Stimulated activated CD8-positive, alpha-beta memory T cell treated with anti-CD3 and anti-CD28 coated beads, Interleukin-7, amount 100 ng/mL, for 4 hours (primary cell): ENCODE results near the gene ZBED5.
"Not testable (repeated sequence)": the region's sequence is repeated elsewhere in the genome, so short reads cannot be mapped to it uniquely, and the experiment has no call there.

Experiments used
- DNase-seq, 2 donors: peaks; one replicate each; pipeline ENCODE4 v3.0.0-alpha.2; 2020; ENCODE audit warnings: low read depth in 2 of 2

The ZBED5 gene

DNA sequence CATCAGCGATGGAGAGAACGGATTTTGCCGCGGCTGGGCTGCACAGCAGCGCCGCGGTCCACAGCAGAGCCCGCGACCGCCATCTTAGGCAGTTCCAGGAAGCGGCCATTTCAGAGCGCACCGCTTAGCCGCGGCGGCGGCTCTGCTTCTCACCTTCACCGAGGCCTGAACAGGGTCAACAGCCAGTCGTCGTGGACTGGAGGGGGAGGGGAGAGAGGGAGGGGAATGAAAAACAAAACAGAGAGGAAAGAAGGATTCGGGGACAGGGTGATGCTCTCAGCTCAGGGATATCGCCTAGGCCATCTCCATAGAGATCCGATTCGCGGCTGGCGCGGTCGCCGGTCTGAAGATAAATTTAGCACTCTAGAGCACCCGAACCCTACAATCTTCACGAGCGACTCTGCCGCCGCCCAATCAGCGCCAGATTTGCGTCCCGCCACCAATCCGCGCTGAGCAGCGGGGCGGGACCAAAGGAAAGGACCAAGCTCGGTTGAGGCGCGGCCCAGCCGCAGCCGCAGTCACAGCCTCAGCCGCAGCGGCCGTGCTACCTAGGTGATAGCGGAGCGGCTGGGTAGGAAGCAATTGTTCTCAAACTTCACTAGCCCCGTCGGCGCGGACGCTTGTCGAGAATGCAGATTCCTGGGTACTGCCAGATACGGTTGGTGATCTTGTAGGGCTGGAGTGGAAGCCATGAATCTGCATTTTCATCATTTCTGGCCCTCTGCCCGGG, at the start of gene ZBED5:
Gene ZBED5 (minus strand): TSS at position 345 of the 730 bp plus-strand sequence. CDS start 3,108 bp downstream, outside the sequence.
- peak; percentile 88 to 95 for DNase-seq

DNA sequence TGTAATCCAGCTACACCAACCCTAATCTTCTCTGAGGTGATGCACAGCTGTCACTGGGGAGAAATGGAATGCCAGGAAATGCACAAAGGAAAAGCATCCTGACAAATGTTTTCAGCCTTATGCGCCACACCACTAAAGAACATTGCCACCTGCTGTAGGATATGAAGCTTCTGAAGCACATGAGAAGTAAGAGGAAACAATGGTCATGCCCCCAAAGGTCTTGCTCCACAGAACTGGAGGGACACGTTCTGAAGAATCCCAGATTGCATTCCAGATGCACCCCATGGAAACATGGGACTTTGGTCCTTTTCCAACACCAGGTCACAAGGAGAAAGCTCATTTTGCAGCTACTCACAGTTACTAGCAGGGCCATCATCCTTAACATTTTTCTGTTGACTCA, 48.7 kb upstream of the ZBED5 start:
- no peak for DNase-seq

GRCh38 chr11:10902301-10903063, 44.6 kb upstream of the ZBED5 start:
- DNase-seq, result no peak

DNA sequence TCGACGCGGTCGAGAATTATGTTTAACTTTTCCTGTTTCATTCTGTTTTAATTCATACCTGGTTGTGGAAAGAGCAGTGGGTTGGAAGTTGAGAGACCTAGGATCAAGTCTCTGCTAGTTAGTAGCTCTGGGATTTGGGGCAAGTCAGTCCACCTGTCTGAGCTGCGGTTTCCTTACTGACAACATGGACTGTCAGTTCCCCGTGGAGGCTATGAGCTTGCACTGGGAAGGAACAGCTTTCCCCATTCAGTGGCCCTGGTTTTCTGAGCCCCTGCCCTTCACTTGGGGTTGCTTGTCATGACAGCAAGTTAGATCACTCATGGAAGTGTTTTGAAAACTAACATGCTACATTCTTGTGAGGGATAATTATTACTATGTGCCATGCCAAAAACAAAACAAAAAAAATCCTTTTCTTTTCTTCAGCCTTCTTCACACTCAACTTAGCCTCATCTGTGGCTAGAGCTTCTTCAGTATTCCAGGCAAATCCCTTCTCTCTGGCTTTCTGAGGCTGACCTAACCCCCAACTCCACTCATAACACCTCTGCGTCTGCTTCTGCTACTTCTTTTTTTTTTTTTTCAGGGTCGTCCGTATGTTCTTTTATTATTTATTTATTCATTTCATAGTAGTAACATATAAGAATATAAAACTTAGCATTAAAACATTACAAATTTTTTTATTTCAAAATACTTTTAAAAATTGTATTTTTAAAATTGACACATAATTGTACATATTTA, 43.0 kb upstream of the ZBED5 start:
- DNase-seq, result no peak

DNA sequence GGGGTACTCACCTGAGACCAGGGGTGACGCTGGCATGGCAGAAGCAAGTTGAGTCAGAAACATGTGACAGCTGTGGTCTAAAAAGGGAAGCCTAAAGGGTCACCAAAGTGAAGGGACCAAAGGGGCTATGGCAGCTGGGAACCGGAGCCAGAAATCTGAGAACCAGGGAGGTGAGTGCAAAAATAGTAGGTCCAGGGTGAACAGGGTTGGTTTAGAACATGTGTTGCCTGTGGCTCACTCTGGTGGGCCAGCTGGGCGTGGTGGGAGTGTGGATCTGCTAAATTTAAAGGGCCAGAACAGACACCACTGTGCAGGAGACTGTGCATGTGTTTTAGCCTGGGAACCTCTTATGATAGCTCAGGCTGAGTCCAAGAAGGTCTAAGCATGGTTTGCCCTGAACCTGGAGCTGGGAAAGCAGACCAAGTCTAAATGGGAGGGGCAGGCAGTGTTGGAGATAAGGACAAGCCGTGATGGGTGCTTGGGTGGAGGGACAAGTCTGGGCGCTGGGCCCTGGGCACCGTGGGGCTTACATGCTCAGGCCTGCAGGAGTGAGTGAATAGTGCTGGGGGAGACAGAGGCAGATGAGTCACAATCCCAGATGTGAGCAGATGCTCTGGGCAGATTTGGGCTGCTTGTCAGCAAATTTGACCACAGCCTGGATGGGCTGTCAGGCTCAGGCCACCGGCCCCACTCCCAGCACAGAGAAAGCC, 41.4 kb upstream of the ZBED5 start:
- DNase-seq, result no peak

DNA sequence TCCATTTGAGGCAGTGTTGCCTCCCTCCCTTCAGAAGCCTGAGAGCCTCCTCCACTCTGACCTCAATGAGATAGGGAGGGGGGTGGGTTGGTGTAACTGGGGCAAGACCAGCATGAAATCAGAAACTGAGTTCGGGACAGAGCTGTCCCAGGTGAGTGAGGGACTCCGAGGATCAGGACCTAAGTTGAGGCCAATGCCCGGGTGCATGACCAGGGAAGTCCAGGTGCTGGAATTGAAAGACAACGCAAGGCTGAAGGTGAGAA, 40.8 kb upstream of the ZBED5 start:
- no peak for DNase-seq

DNA sequence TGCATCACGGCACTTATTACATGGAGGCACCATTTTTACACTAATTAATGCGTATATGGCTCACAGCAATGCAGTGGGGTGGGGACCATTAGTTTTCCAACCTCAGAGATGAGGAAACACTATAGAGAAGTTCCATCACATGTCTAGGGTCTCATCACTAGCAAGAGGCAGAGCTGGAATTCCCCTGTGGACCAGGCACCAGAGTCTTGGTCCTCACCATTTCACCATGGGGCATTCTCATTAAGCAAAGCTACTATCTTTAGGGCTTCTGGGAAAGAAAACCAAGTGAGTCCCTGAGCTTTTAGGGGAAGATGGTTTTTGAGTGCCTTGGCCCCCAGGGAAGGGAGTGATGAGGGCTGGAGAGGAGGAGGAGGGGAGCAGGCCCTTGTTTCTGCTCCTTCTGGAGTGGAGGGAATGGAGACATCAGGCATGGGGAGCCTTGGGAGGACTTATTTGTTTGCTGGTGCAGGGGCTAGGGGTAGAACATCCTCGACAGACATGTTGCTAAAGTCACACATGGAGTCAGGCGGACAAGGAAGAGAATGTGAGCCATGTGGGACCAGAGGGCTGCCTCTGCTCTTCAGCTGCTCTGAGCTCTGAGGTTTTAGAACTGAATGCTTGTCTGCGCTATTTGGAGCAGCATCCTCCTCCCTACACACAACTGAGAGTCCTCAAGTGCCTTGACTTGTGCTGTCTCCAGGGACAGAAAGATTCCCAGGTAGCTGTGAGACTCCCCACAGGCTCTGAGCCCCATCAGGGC, 40.3 kb upstream of the ZBED5 start:
- no peak for DNase-seq

DNA sequence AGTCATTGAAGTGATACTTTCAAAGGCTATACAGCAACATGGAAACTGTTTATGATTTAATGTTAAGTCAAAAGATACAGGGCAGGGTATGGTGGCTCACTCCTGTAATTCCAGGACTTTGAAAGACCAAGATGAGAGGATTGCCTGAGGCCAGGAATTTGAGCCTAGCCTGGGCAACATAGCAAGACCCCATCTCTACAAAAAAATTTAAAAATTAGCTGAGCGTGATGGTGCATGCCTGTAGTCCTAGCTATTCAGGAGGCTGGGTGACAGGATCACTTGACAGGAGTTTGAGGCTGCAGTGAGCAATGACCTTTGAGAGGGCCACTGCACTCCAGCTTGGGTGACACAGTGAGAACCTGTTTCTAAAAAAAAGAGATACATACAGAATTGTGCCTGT, 39.3 kb upstream of the ZBED5 start:
- DNase-seq, result no peak

DNA sequence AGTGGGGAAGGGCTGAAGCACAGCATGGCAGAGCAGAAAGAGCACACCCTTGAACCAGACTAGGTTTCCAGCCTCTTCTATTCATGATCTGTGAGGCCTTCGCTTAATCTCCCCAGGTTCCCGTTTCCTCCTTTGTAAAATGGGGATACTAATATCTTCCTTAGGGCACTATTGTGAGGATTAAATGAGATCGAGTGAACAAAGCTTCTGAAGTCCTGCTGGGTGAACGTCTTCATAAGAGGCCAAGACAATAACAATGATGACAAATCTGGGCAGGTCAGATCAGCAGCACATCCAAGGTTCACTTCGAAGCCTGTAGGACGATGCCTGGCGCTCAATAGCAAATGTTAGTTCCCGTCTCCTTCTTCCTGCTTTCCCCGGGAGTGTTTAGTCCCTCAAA, 38.6 kb upstream of the ZBED5 start:
- no peak for DNase-seq

DNA sequence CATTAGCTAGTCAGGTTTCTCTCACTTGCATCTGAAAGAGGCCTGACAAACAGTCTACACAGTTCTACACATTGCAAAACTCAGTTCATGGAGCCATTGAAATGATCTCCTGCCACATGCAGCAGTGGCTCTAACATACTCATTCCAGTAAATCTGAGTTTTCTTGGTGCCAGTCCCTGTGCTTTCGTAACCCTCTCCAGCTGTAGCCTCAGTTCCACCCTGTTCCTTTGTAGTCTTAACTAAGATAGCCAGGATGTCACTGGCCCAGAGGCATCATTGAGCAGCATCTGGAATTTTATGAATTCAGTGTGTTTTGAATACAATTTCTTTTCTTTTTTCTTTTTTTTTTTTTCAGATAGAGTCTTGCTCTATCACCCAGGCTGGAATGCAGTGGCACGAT, 37.4 kb upstream of the ZBED5 start:
- no peak for DNase-seq

GRCh38 chr11:10894666-10895065, 36.8 kb upstream of the ZBED5 start:
- no peak for DNase-seq

GRCh38 chr11:10893714-10894151, 35.9 kb upstream of the ZBED5 start:
- DNase-seq, result no peak

DNA sequence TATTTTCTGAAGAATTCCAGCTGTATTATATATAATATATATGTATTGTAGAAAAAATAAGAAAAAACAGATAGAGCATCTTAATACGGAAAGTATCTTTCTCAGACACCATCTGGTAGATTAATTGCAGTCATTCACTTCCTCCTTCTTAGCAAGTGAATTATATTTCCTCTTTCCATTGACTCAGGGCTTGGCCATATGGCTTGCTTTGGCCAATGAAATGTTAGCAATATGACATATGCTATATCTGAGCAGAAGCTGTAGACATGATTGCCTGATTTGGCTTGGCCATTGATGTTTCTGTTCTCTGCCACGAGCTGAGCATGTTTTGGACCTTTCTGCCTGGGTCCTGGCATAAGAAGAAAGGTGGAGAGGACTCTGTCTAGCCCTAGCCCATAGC, 34.4 kb upstream of the ZBED5 start:
- no peak for DNase-seq

DNA sequence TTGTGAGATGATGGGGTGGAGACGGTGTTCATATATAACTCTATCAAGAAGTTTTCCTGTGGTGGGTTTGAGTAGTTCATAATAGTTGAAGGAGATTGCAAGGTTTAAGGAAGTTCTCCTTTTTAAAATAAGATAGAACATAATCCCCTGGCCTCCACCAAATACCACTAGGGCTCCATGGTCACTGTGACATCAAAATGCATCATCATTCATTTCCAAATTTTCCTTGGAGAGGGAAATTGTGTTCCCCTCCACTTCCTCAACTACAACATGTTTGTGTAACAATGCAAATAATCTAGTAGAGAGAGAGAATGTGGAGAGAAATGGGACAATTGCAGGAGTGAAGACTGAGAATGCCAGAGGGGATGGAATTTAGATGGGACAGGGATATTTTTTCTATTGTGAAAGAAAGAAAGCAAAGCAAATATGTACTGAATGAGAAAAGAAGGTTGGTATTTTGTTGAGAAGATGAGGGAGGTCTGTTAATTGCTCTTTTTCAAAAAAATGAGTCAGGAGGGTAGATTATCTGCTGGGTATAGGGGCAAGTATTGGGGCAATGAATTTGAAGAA, 33.4 kb upstream of the ZBED5 start:
- no peak for DNase-seq

DNA sequence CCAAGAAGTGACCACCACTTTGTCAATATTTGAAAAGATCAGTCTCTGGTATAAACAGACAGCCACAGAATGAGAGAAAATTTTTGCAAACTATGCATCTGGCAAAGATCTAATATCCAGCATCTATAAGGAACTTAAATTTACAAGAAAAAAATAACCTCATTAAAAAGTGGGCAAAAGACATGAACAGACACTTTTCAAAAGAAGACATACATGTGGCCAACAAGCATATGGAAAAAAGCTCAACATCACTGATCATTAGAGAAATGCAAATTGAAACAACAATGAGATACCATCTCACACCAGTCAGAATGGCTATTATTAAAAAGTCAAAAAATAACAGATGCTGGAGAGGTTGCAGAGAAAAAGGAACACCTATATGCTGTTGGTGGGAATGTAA, 32.2 kb upstream of the ZBED5 start:
- not testable (repeated sequence) for DNase-seq

GRCh38 chr11:10887307-10887706, 29.5 kb upstream of the ZBED5 start:
- no peak for DNase-seq

DNA sequence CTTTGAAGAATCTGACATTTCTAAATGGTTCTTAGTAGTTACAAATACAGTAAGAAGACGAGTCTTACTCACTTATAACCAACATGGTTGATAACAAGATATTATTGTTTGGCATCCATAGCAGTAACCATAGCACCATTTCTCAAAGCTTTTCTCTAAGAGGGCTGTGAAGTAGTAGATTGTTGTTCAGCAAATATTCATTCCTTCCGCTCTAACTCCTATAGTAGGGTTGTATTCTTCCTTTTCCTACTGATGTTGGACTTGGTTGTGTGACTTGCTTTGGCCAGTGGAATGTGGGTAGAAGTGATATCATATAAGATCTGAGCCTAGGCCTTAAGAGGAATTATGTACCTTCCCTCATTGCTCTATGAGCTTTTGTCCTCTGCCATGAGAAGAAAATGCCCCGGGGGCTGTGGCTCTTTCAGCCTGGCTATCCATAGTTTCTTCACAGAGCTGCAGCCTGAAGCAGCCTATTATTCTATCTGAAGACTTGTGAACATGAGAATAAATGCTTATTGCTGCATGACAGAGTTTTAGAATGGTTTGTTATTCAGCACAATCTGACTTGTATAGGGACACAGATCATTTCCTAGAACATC, 28.9 kb upstream of the ZBED5 start:
- DNase-seq, result no peak

- no peak for DNase-seq
Measured at GRCh38 chr11:10885703-10886363, 28.0 kb upstream of the ZBED5 start.

DNA sequence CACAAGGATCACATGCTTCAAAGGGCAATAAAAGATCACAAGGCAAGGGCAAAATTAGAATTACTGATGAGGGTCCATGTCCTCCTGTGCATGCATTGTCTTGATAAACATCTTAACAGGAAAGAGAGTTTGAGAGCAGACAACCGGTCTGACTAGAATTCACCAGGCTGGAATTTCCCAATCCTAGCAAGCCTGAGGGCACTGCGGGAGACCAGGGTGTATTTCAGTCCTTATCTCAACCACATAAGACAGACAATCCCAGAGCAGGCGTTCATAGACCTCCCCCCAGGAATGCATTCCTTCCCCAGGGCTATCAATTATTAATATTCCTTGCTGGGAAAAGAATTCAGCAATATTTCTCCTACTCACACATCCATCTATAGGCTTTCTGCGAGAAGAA, 26.4 kb upstream of the ZBED5 start:
- DNase-seq, result not testable (repeated sequence)

DNA sequence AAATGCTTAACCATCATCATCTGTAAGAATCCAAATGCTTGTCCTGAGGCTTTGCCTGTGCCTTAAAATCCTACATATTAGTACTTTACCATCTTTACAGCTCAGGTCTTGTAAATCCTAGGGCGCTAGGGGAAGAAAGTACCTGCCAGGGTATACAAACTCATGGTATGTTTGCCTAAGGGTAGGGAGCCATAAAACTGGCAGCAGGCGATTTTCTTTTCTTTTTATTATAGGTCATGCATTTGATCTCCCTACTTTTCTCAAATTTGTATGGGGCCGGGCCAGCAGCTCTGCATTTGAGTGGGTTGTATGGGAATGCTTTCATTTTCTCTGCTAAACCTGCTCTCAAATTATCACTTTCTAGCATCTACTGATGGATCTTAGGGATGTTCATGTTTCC, 24.0 kb upstream of the ZBED5 start:
- no peak for DNase-seq
